Vagina (tissue), 2 donors: ENCODE results near the gene MEGF9. TPM values are rescaled to one million over a fixed set of nuclear protein-coding genes. Genes with fewer than 3 reads are reported as not detected.

Source experiments
- DNase-seq, 2 donors: peaks; one replicate each; pipeline ENCODE4 v3.0.0-alpha.2; 2017; ENCODE audit errors: extremely low spot score in 2 of 2
- H3K27ac ChIP-seq: fragments of 200-600 bp; sonication (generic); one replicate; pipeline ENCODE4 v1.5.1; 2019
- H3K27me3 ChIP-seq: fragments of 200-600 bp; sonication (generic); one replicate; pipeline ENCODE4 v1.5.1; 2019
- H3K36me3 ChIP-seq, 2 donors: fragments of 200-600 bp; sonication (generic); one replicate each; pipeline ENCODE4 v1.5.1; 2017 to 2019
- H3K4me1 ChIP-seq: fragments of 200-600 bp; sonication (generic); one replicate; pipeline ENCODE4 v1.5.1; 2019
- H3K4me3 ChIP-seq, 2 donors: fragments of 200-600 bp; sonication (generic); 1 replicate in 1 of 2; 2 replicates in 1 of 2; pipeline ENCODE4 v1.5.1; 2016 to 2019
- H3K9me3 ChIP-seq: fragments of 200-600 bp; sonication (generic); one replicate; pipeline ENCODE4 v1.5.1; 2019
- CTCF ChIP-seq, 3 experiments: fragments of 450-650 bp in 2 of 3; fragments of 200-600 bp in 1 of 3; sonication (generic) in 1 of 3; IDR thresholded peaks; one replicate each; pipeline ENCODE4 v1.5.1; 2017 to 2019; ENCODE audit warnings: antibody characterized with exemption in 3 of 3, mild to moderate bottlenecking in 2 of 3, moderate library complexity in 2 of 3
- POLR2A ChIP-seq, 2 donors: fragments of 450-650 bp; IDR thresholded peaks; one replicate each; pipeline ENCODE4 v1.6.1; 2017; ENCODE audit warnings: antibody characterized with exemption in 2 of 2, mild to moderate bottlenecking in 2 of 2, moderate library complexity in 2 of 2
- POLR2AphosphoS5 ChIP-seq, 2 donors: sonication (generic); formaldehyde crosslinking; IDR thresholded peaks; one replicate each; pipeline ENCODE4 v1.9.0; 2017; ENCODE audit warnings: antibody characterized with exemption in 2 of 2, mild to moderate bottlenecking in 2 of 2, low read depth in 1 of 2; ENCODE audit not compliant: insufficient read depth in 1 of 2
- intact Hi-C: fragments of 100-400 bp; cut with DNase I; formaldehyde crosslinking; loops from one replicate; pipeline ENCODE4 v1.15.1; 2023
- total RNA-seq: library from RNA; depleted of rRNA; stranded (reverse); fragments of >200 nt; gene quantifications from one replicate; pipeline ENCODE4 v1.2.3, GENCODE V29; 2016

MEGF9 gene
- total RNA-seq, 1 donor from 2014 or later: 17.7 TPM

GRCh38 chr9:120567081-120567480 lies 147.2 kb downstream of the MEGF9 start:
- Histone ChIP-seq H3K4me1 (no peaks in the 10 kb centered on the region), H3K36me3 (peaks cover 0 to 45% of the 10 kb centered on the region in 2 donors)

GRCh38 chr9:120564589-120564988 lies 149.7 kb downstream of the MEGF9 start:
- TF ChIP-seq POLR2A (IDR thresholded peaks at IDR 0.05) (no peak), POLR2AphosphoS5 (IDR thresholded peaks at IDR 0.05; ENCODE audit: insufficient read depth in 1 of 2, low read depth in 1 of 2) (no peak), CTCF (IDR thresholded peaks at IDR 0.05) (no peak)
- intact Hi-C loops: no loop called here
- Histone ChIP-seq H3K4me1 (no peaks in the 10 kb centered on the region), H3K27ac (no peak overlapping the region), H3K4me3 (no peak overlapping the region), H3K27me3 (no peaks in the 10 kb centered on the region), H3K36me3 (peaks cover 0 to 20% of the 10 kb centered on the region in 2 donors), H3K9me3 (no peaks in the 10 kb centered on the region)
- DNase-seq: no peak

More at GRCh38 chr9:120567081-120567480, 147.2 kb downstream of the MEGF9 start:
- Histone ChIP-seq H3K27me3 (no peaks in the 10 kb centered on the region), H3K27ac (no peak overlapping the region), H3K9me3 (no peaks in the 10 kb centered on the region), H3K4me3 (no peak overlapping the region)
- DNase-seq: no peak
- TF ChIP-seq POLR2AphosphoS5 (IDR thresholded peaks at IDR 0.05; ENCODE audit: insufficient read depth in 1 of 2, low read depth in 1 of 2): no peak
- TF ChIP-seq CTCF (IDR thresholded peaks at IDR 0.05): no peak
- TF ChIP-seq POLR2A (IDR thresholded peaks at IDR 0.05): no peak
- intact Hi-C loops: no loop called here

GRCh38 chr9:120562861-120563443 lies 151.3 kb downstream of the MEGF9 start:
- Histone ChIP-seq H3K9me3 (no peaks in the 10 kb centered on the region), H3K36me3 (peaks cover 0 to 5% of the 10 kb centered on the region in 2 donors), H3K27ac (no peak overlapping the region), H3K4me1 (no peaks in the 10 kb centered on the region), H3K4me3 (no peak overlapping the region), H3K27me3 (no peaks in the 10 kb centered on the region)
- no peak for TF ChIP-seq CTCF (IDR thresholded peaks at IDR 0.05)
- TF ChIP-seq POLR2A (IDR thresholded peaks at IDR 0.05): no peak
- TF ChIP-seq POLR2AphosphoS5 (IDR thresholded peaks at IDR 0.05; ENCODE audit: insufficient read depth in 1 of 2, low read depth in 1 of 2): no peak
- intact Hi-C loops: no loop called here
- DNase-seq: no peak

- intact Hi-C loops: no loop called here
- DNase-seq: no peak
- Histone ChIP-seq H3K4me3 (no peak overlapping the region), H3K27ac (no peak overlapping the region), H3K9me3 (no peaks in the 10 kb centered on the region), H3K27me3 (no peaks in the 10 kb centered on the region), H3K4me1 (no peaks in the 10 kb centered on the region), H3K36me3 (peaks cover 0 to 5% of the 10 kb centered on the region in 2 donors)
- TF ChIP-seq CTCF (IDR thresholded peaks at IDR 0.05) (no peak), POLR2A (IDR thresholded peaks at IDR 0.05) (no peak), POLR2AphosphoS5 (IDR thresholded peaks at IDR 0.05; ENCODE audit: insufficient read depth in 1 of 2, low read depth in 1 of 2) (no peak)
Observed at GRCh38 chr9:120561709-120562108, 152.6 kb downstream of the MEGF9 start.

GRCh38 chr9:120559546-120559945 lies 154.7 kb downstream of the MEGF9 start:
- H3K36me3 ChIP-seq: no peaks in the 10 kb centered on the region

More at GRCh38 chr9:120559546-120559945, 154.7 kb downstream of the MEGF9 start:
- Histone ChIP-seq H3K9me3 (no peaks in the 10 kb centered on the region), H3K27ac (no peak overlapping the region), H3K4me3 (no peak overlapping the region), H3K4me1 (no peaks in the 10 kb centered on the region), H3K27me3 (no peaks in the 10 kb centered on the region)
- TF ChIP-seq POLR2AphosphoS5 (IDR thresholded peaks at IDR 0.05; ENCODE audit: insufficient read depth in 1 of 2, low read depth in 1 of 2): no peak
- TF ChIP-seq POLR2A (IDR thresholded peaks at IDR 0.05): no peak
- TF ChIP-seq CTCF (IDR thresholded peaks at IDR 0.05): no peak
- no peak for DNase-seq
- intact Hi-C loops: no loop called here
